AG04449 (cell line): ENCODE data around the gene ZBTB7C.
A peak's percentile ranks its signal among the peaks of the same experiment; 100 is the strongest.

ENCODE experiments used
- CTCF ChIA-PET: fragments of 350-600 bp; formaldehyde crosslinking; extraction: SDS; loops from one replicate; lab custom pipeline; 2021; ENCODE audit warnings: antibody characterized with exemption; lab: Yijun Ruan, JAX
- POLR2A ChIA-PET: fragments of 400-600, 350-600 bp; formaldehyde crosslinking; extraction: SDS; loops from one replicate; lab custom pipeline; 2020; ENCODE audit warnings: antibody characterized with exemption, inconsistent platforms; lab: Yijun Ruan, JAX
- DNase-seq: peaks from one replicate; pipeline ENCODE4 v3.0.0-alpha.2; 2010; ENCODE audit warnings: low read depth, low spot score
- H3K4me3 ChIP-seq: 2 replicates; pipeline ENCODE4 v1.5.1; 2011; ENCODE audit warnings: low read depth, mild to moderate bottlenecking, control low read depth, low read length
- CTCF ChIP-seq: IDR thresholded peaks from one replicate; pipeline ENCODE4 v1.5.1; 2011; ENCODE audit warnings: mild to moderate bottlenecking, moderate library complexity, low read length, control low read depth, inconsistent platforms; ENCODE audit not compliant: insufficient read depth; ENCODE audit errors: missing control alignments

ZBTB7C gene

GRCh38 chr18:48408727-48409590, at the start of gene ZBTB7C:
TSS of gene ZBTB7C (minus strand) at chr18:48409383.
- DNase-seq = no peak
- peak within 1 kb of the TSS; percentile 66 for H3K4me3 ChIP-seq
- TF ChIP-seq CTCF = no peak
- POLR2A ChIA-PET = no interaction called here
- CTCF ChIA-PET = interaction anchor here (1.4 kb wide), 1 partner anchor 36 kb away, joined by 3 read pairs; no protein-coding TSS in a partner anchor

GRCh38 chr18:48456838-48457237, 47.7 kb upstream of the ZBTB7C start:
- TF ChIP-seq CTCF = no peak
- DNase-seq = no peak
- H3K4me3 ChIP-seq = no peak overlapping the region
- ChIA-PET POLR2A (no interaction called here), CTCF (interaction anchor here (0.8 to 14.7 kb wide), 6 partner anchors 8 to 425 kb away, joined by 3 to 227 read pairs (median 4); no protein-coding TSS in a partner anchor)

- no peak overlapping the region for H3K4me3 ChIP-seq
- ChIA-PET CTCF (interaction anchor here (0.8 to 14.7 kb wide), 8 partner anchors 9 to 424 kb away, joined by 3 to 227 read pairs (median 4); no protein-coding TSS in a partner anchor), POLR2A (no interaction called here)
- TF ChIP-seq CTCF = no peak
- DNase-seq = peak; percentile 85
Measured at GRCh38 chr18:48455555-48456478, 46.6 kb upstream of the ZBTB7C start.

DNA sequence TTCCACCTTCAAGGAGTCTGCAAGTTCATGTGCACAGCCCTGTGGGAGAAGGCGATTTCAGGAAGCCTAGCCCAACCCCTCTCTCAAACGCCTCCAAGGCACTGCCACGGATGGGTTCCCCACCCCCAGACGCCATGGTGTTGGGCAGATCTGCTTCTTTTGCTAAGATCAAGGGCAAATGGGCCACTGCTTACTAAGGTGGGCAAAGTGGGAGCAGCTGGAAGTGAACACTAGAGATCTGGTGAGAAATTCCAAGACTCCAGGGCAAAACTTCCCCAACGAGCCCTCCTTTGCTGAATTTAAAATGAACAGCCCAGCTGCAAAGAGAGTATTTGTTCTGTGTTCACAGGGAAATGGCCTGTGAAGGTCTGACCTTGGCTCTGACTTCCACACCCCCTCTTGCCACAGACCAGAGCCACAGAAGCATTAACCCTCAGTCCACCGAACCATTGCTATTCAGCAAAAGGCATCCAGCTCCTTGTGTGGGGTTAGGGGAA, 45.1 kb upstream of the ZBTB7C start:
- ChIA-PET POLR2A (no interaction called here), CTCF (interaction anchor here (1.3 to 14.7 kb wide), 2 partner anchors 10 to 11 kb away, joined by 3 to 227 read pairs; no protein-coding TSS in a partner anchor)
- DNase-seq = no peak
- TF ChIP-seq CTCF = no peak
- no peak overlapping the region for H3K4me3 ChIP-seq

DNA sequence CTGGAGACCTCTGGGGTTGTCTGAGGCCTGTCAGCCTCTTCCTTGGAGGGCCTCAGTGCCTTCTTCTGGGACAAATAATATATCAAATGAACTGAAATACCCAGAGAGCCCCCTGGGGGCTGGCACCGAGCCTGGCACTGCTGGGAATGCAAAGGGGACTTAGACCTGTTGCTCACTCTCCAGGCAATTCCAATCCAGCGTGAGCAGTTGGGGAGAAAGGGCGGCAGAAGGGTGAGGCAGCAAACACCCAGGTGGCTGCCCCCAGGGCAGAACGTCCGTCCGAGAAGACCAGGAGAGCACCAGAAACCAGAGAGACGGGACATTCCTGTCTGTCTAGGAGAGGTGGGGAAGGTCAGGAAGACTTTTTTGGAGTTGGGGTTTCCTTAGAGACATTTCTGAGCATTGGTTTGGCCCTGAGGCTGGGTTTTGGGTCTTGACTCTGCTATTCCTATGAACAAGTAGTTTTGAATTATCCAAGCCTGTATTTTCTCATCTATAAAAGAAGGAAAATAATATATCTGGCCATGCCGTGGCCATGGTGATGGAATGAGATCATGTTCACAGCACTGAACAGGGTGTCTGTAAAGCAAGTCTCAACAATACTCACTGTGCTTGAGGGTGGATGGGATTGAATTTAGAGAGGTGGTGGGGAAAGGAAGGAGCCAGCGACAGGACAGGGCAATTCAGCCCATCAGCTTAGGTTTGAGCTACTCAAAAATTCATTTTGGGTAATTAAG, 44.3 kb upstream of the ZBTB7C start:
- DNase-seq = no peak
- TF ChIP-seq CTCF = no peak
- CTCF ChIA-PET = interaction anchor here (14.7 kb wide), 1 partner anchor 9 kb away, joined by 227 read pairs; no protein-coding TSS in a partner anchor
- POLR2A ChIA-PET = no interaction called here
- no peak overlapping the region for H3K4me3 ChIP-seq
